ENCODE measurements around the gene URAD.
"Not testable (repeated sequence)": the region's sequence is repeated elsewhere in the genome, so short reads cannot be mapped to it uniquely, and the experiment has no call there.

The URAD gene, protein sequence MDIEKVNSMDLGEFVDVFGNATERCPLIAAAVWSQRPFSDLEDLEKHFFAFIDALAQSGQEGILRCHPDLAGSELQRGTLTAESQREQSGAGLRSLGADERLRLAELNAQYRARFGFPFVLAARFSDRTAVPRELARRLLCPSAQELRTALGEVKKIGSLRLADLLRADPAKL

DNA sequence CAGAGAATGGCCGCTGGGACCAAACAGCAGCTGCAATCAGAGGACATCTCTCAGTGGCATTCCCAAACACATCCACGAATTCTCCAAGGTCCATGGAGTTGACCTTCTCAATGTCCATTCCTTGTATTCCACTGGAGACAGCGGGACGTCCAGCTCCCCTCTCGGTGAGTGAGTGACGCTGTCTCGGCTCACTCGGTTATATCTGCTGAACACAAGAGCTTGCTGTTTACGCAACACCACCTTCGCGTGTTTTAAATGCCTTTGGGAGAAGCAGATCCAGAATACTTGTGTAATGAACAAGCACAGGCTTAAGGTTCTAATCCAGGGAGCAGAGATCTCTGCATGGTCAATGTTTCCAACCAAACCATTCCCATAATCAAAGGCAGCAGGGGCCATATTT is at the start of gene URAD:
Gene URAD (minus strand): TSS at position 174 of the 400 bp plus-strand sequence. CDS start 56 bp downstream, at position 118.
- H3K36me3 ChIP-seq, result no peaks in the 10 kb centered on the region

DNA sequence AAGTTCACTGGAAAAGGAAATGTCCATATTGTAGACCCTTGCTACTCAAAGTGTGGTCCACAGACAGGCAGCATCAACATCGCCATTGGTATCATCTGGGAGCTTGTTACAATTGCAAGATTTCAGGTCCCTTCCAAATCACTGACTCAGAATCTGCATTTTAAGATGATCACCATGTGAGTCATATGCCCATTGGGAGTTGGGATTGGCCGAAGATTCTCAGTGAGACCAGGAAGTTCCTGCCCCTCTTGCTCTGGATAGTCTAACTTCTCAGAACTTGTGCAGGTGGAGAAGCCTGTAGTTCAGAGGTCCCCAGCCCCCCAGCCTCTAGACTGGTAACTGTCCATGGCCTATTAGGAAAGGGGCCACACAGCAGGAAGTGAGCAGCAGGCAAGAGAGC is 48.9 kb upstream of the URAD start:
- TF ChIP-seq, protein P1, sequence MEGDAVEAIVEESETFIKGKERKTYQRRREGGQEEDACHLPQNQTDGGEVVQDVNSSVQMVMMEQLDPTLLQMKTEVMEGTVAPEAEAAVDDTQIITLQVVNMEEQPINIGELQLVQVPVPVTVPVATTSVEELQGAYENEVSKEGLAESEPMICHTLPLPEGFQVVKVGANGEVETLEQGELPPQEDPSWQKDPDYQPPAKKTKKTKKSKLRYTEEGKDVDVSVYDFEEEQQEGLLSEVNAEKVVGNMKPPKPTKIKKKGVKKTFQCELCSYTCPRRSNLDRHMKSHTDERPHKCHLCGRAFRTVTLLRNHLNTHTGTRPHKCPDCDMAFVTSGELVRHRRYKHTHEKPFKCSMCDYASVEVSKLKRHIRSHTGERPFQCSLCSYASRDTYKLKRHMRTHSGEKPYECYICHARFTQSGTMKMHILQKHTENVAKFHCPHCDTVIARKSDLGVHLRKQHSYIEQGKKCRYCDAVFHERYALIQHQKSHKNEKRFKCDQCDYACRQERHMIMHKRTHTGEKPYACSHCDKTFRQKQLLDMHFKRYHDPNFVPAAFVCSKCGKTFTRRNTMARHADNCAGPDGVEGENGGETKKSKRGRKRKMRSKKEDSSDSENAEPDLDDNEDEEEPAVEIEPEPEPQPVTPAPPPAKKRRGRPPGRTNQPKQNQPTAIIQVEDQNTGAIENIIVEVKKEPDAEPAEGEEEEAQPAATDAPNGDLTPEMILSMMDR (IDR thresholded peaks at IDR 0.05), result no peak
- H3K4me1 ChIP-seq (ENCODE audit: control insufficient read depth in 1 of 2, insufficient read depth in 1 of 2, low read depth in 1 of 2, low read length in 1 of 2), result peaks cover 0 to 5% of the 10 kb centered on the region in 2 experiments
- no peaks in the 10 kb centered on the region for H3K27me3 ChIP-seq
- no peak overlapping the region for H3K4me3 ChIP-seq (ENCODE audit: low read depth in 1 of 2, low read length in 1 of 2)
- H3K36me3 ChIP-seq, result no peaks in the 10 kb centered on the region
- H3K27ac ChIP-seq, result no peak overlapping the region
- no peaks in the 10 kb centered on the region for H3K9me3 ChIP-seq

More for the DNA sequence above, at the start of gene URAD:
- Histone ChIP-seq H3K4me3 (ENCODE audit: low read depth in 1 of 2, low read length in 1 of 2) (no peak within 1 kb of the TSS), H3K9me3 (no peaks in the 10 kb centered on the region), H3K4me1 (ENCODE audit: control insufficient read depth in 1 of 2, insufficient read depth in 1 of 2, low read depth in 1 of 2, low read length in 1 of 2) (no peaks in the 10 kb centered on the region), H3K27me3 (peaks cover 36% of the 10 kb centered on the region), H3K27ac (no peak within 1 kb of the TSS)
- TF ChIP-seq, protein P1 (IDR thresholded peaks at IDR 0.05), result no peak

DNA sequence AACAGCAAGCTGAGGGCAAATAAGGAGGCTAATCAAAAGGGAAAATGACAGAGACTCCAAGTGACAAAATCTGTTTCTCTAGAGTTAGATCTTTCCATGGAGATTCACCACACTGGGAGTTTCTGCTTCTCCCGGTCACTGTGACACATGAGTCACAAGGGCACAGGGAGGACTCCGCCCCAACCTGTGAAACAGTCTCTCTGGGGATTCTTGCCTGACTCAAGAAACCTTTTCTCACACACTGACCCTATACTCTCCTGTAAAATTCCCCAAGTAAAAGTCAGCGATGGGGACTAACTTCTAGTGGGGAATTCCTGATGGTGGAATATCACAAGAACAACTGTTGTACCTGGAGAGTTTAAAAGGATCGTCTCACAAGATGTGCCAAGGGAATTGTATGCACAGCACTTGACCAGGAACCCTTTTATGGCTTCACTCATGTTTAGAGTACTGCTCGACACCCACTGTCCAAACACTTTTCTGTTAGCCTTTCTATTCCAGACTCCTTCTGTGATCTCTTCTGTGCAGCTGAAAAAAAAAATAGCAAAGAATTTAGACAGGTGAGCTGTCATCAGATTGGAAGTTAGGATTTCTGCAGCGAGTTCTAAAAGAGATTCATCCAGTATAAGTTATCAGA is 46.8 kb upstream of the URAD start:
- TF ChIP-seq, protein P1 (IDR thresholded peaks at IDR 0.05), result no peak
- Histone ChIP-seq H3K27ac (no peak overlapping the region), H3K27me3 (no peaks in the 10 kb centered on the region), H3K4me1 (ENCODE audit: control insufficient read depth in 1 of 2, insufficient read depth in 1 of 2, low read depth in 1 of 2, low read length in 1 of 2) (peaks cover 9 to 13% of the 10 kb centered on the region in 2 experiments), H3K9me3 (no peaks in the 10 kb centered on the region), H3K4me3 (ENCODE audit: low read depth in 1 of 2, low read length in 1 of 2) (no peak overlapping the region), H3K36me3 (no peaks in the 10 kb centered on the region)

DNA sequence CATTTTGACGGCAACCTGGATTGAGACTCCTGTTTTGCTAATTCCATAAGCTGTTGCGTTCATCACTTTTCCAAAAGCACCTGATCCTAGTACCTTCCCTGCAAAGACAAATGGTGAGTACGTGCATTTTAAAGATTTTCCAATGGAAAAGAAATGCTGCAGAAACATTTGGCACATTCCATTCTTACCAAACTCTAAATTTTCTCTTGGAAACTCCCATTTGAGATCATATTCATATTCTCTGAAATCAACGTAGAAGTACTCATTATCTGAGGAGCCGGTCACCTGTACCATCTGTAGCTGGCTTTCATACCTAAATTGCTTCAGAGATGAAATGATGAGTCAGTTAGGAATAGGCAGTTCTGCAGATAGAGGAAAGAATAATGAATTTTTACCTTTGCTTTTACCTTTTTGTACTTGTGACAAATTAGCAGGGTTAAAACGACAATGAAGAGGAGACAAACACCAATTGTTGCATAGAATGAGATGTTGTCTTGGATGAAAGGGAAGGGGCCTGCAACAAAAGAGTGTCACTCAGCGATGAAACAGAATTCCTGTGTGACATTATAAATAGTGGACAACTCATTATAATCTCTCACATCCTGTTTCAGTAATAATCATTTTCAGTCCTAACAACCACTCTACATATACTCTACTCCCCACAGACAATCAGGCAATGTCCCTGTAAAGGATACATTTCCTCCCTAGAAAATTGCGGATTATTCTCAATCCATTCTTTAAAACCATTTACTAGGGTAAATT is 45.6 kb upstream of the URAD start:
- Histone ChIP-seq H3K27me3 (no peaks in the 10 kb centered on the region), H3K4me1 (ENCODE audit: control insufficient read depth in 1 of 2, insufficient read depth in 1 of 2, low read depth in 1 of 2, low read length in 1 of 2) (peaks cover 9 to 13% of the 10 kb centered on the region in 2 experiments), H3K36me3 (no peaks in the 10 kb centered on the region), H3K27ac (no peak overlapping the region), H3K9me3 (no peaks in the 10 kb centered on the region), H3K4me3 (ENCODE audit: low read depth in 1 of 2, low read length in 1 of 2) (no peak overlapping the region)
- TF ChIP-seq, protein P1 (IDR thresholded peaks at IDR 0.05), result no peak

DNA sequence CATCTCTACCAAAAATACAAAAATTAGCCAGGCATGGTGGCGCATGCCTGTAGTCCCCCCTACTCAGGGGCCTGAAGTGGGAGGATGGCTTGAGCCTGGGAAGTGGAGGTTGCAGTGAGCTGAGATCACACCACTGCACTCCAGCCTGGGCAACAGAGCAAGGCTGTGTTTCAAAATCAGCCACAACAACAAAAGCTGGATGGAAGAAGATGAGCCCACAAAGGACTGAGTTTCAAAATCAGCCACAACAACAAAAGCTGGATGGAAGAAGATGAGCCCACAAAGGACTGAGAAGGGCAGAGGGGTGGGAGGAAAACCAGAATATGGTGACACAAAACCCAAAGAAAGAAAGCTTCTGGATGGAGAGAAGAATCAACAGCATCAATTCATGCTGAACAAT is 43.9 kb upstream of the URAD start:
- H3K4me3 ChIP-seq (ENCODE audit: low read depth in 1 of 2, low read length in 1 of 2); H3K27me3 ChIP-seq; H3K9me3 ChIP-seq; H3K27ac ChIP-seq; H3K36me3 ChIP-seq: not testable (repeated sequence)
- peaks cover 9 to 13% of the 10 kb centered on the region in 2 experiments for H3K4me1 ChIP-seq (ENCODE audit: control insufficient read depth in 1 of 2, insufficient read depth in 1 of 2, low read depth in 1 of 2, low read length in 1 of 2)

DNA sequence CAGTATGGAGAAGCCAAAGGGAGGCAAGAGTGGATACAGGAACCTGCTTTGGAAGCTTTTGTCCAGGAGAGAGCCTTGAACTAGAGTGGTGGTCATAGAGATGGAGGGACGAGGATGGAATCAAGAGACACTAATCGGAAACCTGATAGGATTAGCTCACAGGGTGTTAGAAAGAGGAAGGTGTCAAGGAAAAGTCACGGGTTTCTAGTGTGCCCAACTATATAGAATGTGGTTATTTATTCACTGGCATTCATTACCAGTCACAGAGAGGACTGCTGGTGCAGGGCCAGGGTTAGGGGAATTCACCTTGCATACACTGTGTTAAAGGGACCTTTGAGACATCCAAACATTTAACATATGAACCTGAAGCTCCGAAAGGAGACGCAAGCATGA is 43.4 kb upstream of the URAD start:
- Histone ChIP-seq H3K9me3 (no peaks in the 10 kb centered on the region), H3K27me3 (no peaks in the 10 kb centered on the region), H3K4me1 (ENCODE audit: control insufficient read depth in 1 of 2, insufficient read depth in 1 of 2, low read depth in 1 of 2, low read length in 1 of 2) (peaks cover 9 to 13% of the 10 kb centered on the region in 2 experiments), H3K36me3 (no peaks in the 10 kb centered on the region), H3K4me3 (ENCODE audit: low read depth in 1 of 2, low read length in 1 of 2) (no peak overlapping the region), H3K27ac (no peak overlapping the region)
- TF ChIP-seq, protein P1 (IDR thresholded peaks at IDR 0.05), result no peak
